ENCODE results near the gene FAM107B. TPM values are rescaled to one million over a fixed set of nuclear protein-coding genes. Genes with fewer than 3 reads are reported as not detected.

Gene FAM107B
- total and polyA plus RNA-seq, 2 of the 8 experiments (the other 6 are each of a cell fraction or from before 2014, with no cell fraction given), result 7.5 to 28.1 TPM

- TF ChIP-seq CHD7 (IDR thresholded peaks at IDR 0.05; ENCODE audit: insufficient replicate concordance, low read length), result no peak
- TF ChIP-seq CTBP2 (IDR thresholded peaks at IDR 0.05; ENCODE audit: borderline replicate concordance, insufficient read depth, insufficient read length, low read length), result no peak
- TF ChIP-seq USF2 (IDR thresholded peaks at IDR 0.05; ENCODE audit: low read length), result no peak
- TF ChIP-seq, protein P1, sequence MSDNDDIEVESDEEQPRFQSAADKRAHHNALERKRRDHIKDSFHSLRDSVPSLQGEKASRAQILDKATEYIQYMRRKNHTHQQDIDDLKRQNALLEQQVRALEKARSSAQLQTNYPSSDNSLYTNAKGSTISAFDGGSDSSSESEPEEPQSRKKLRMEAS (IDR thresholded peaks at IDR 0.05), result no peak
- no peak for TF ChIP-seq CHD1 (IDR thresholded peaks at IDR 0.05; ENCODE audit: low read depth, low read length)
- no peak for TF ChIP-seq KDM5A (IDR thresholded peaks at IDR 0.05; ENCODE audit: low read length)
- no peak for TF ChIP-seq CHD2 (IDR thresholded peaks at IDR 0.05; ENCODE audit: low read length)
- TF ChIP-seq RBBP5 (IDR thresholded peaks at IDR 0.05; ENCODE audit: borderline replicate concordance, low read depth, low read length), result no peak
Measured at GRCh38 chr10:14605231-14605925, 169.3 kb downstream of the FAM107B start (continued).

All from H1 (cell line).